ENCODE data around the gene LSM14B.
"Not testable (repeated sequence)": the region's sequence is repeated elsewhere in the genome, so short reads cannot be mapped to it uniquely, and the experiment has no call there.

Gene LSM14B

DNA sequence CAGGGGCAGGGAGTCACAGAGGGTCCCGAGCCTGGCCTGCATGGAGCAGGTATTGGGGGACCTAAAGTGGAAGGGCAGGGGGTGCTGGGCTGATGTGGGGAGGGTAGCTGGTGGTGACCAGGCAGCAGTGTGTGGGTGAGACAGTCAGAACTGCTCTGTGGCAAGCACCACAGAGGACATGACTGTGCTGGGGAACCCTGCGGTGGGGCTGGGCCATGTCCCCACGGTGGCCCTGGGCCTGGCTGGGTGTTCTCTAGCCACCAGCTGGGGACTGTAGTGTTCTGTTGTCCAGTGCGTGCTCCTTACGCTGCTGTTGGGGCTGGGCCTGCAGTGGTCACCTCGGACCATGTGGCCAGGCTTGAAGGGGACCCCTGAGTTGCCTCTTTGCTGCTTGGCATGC lies 24.9 kb downstream of the LSM14B start:
- no peak for DNase-seq (ENCODE audit: low read depth, low spot score)
- H3K4me3 ChIP-seq (ENCODE audit: low read depth, low read length) = no peak overlapping the region
- TF ChIP-seq, protein P1, sequence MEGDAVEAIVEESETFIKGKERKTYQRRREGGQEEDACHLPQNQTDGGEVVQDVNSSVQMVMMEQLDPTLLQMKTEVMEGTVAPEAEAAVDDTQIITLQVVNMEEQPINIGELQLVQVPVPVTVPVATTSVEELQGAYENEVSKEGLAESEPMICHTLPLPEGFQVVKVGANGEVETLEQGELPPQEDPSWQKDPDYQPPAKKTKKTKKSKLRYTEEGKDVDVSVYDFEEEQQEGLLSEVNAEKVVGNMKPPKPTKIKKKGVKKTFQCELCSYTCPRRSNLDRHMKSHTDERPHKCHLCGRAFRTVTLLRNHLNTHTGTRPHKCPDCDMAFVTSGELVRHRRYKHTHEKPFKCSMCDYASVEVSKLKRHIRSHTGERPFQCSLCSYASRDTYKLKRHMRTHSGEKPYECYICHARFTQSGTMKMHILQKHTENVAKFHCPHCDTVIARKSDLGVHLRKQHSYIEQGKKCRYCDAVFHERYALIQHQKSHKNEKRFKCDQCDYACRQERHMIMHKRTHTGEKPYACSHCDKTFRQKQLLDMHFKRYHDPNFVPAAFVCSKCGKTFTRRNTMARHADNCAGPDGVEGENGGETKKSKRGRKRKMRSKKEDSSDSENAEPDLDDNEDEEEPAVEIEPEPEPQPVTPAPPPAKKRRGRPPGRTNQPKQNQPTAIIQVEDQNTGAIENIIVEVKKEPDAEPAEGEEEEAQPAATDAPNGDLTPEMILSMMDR (IDR thresholded peaks at IDR 0.05; ENCODE audit: insufficient read depth, low read length, missing control alignments) = no peak
- ChIA-PET CTCF (interaction anchor here (1.0 to 1.3 kb wide), 2 partner anchors 9 to 10 kb away, joined by 3 read pairs; no protein-coding TSS in a partner anchor), POLR2A (no interaction called here)

DNA sequence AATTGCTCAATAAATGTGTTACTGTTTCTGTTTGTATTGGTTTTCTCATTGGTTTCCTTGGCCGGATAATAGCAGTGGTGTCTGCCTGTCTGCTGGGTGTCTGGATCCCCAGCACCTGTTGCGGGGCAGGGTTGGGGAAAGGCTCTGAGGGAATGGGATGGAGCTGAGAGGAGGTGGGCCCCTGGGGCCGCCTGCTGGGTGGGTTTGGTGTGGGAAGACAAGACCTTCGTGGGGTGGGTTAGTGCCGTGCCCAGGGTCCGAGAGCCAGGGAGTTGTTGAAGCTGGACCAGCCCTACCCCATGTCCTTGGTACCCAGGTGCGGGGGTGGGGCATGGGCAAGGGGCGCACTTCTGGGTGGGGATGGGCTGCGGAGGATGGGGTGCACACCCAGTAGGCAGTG lies 25.3 kb downstream of the LSM14B start:
- ChIA-PET POLR2A (no interaction called here), CTCF (interaction anchor here (1.0 to 1.3 kb wide), 2 partner anchors 9 to 10 kb away, joined by 3 read pairs; no protein-coding TSS in a partner anchor)
- TF ChIP-seq, protein P1 (IDR thresholded peaks at IDR 0.05; ENCODE audit: insufficient read depth, low read length, missing control alignments) = no peak
- no peak for DNase-seq (ENCODE audit: low read depth, low spot score)
- no peak overlapping the region for H3K4me3 ChIP-seq (ENCODE audit: low read depth, low read length)

DNA sequence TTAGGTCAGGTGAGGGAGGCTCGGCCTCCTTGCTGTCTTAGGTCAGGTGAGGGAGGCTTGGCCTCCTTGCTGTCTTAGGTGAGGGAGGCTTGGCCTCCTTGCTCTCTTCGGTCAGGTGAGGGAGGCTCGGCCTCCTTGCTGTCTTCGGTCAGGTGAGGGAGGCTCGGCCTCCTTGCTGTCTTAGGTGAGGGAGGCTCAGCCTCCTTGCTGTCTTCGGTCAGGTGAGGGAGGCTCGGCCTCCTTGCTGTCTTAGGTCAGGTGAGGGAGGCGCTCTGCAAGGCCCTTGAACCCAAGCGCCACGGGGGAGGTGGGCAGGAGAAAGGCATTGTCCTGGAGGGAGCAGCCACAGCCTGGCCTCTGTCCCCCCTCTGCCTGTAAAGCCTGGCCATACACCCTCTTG lies 26.1 kb downstream of the LSM14B start:
- DNase-seq (ENCODE audit: low read depth, low spot score) = not testable (repeated sequence)

DNA sequence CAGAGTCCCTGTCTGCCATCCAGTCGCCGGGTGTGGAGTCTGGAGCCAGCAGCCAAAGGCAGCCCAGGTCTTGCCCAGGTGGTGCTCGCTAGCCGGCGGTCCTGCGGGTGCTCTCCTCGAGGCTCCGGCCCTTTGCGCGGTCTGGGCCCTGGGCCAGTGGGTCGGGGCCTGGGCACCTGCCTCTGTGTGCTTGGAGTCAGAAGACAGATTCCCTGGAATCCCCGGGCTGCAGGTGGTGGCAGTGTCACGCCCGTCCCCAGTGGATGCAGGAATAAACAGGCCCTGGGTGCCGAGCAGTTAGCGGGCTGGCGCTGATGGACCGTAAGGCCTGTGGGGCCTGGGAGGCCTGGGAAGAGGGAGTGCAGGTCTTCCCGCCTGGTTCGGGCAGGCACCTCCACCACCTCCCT lies 26.6 kb downstream of the LSM14B start:
- H3K4me3 ChIP-seq (ENCODE audit: low read depth, low read length) = no peak overlapping the region
- CTCF ChIA-PET = interaction anchor here (1.6 kb wide), 1 partner anchor 11 kb away, joined by 5 read pairs; no protein-coding TSS in a partner anchor
- DNase-seq (ENCODE audit: low read depth, low spot score) = no peak
- TF ChIP-seq, protein P1 (IDR thresholded peaks at IDR 0.05; ENCODE audit: insufficient read depth, low read length, missing control alignments) = no peak
- POLR2A ChIA-PET = no interaction called here

More for the DNA sequence above, 26.1 kb downstream of the LSM14B start:
- H3K4me3 ChIP-seq (ENCODE audit: low read depth, low read length); POLR2A ChIA-PET: not testable (repeated sequence)
- CTCF ChIA-PET = interaction anchor here (1.6 kb wide), 1 partner anchor 10 kb away, joined by 5 read pairs; no protein-coding TSS in a partner anchor

DNA sequence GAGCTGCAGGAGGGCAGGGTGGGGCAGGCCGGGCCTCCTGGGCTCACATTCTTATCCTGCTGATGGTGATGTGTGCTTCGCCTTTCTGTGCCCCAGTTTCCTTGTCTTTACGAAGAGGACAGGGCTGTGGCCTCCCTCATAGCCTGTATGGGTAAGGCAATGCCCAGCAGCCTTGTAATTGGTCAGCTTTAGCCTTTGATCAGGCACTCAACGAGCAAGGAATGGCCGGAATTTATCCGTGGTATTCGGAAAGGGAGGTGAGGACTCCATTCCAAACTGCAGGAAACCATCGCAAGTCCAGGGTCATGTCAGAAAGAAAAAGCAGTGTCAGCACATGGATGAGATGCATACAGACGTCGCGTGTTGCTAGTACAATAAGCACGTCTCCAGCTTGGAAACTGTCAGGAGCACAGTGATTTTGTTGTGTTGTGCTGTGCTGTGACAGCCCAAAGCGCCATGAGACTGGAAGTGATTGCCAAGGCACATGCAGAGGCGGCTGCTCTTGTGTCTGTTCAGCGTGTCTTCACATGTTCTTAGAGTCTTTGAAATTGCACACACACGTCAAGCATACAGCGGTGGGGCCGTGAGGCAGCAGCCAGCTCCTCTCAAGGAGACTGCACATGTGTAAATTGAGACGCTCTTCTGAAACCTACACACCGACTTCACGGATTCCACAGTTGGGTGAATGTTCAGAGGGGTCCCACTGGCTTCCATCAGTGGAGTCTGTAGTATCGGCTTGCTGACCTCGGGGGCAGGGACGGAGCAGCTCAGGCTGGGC lies 27.4 kb downstream of the LSM14B start:
- CTCF ChIA-PET = interaction anchor here (0.8 to 1.6 kb wide), 2 partner anchors 10 to 11 kb away, joined by 3 to 5 read pairs; no protein-coding TSS in a partner anchor
- POLR2A ChIA-PET = no interaction called here
- no peak for DNase-seq (ENCODE audit: low read depth, low spot score)
- TF ChIP-seq, protein P1 (IDR thresholded peaks at IDR 0.05; ENCODE audit: insufficient read depth, low read length, missing control alignments) = no peak
- no peak overlapping the region for H3K4me3 ChIP-seq (ENCODE audit: low read depth, low read length)

DNA sequence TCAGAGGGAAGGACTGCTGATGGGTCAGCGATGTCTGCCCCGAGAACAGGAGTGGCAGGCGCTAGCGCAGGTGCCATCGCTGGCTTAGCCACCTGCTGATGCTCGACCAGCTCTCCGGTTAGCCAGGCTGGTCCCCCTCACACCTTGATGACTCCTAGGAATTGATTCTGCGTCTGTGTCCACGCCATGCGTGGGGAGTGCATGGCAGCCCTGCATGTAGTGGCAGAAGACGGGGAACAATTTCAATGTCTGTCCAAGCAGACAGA lies 28.0 kb downstream of the LSM14B start:
- no peak for DNase-seq (ENCODE audit: low read depth, low spot score)
- H3K4me3 ChIP-seq (ENCODE audit: low read depth, low read length) = no peak overlapping the region
- ChIA-PET POLR2A (interaction anchor here (0.6 kb wide), 1 partner anchor 976 kb away, joined by 3 read pairs; no protein-coding TSS in a partner anchor), CTCF (interaction anchor here (0.8 to 1.6 kb wide), 2 partner anchors 10 to 12 kb away, joined by 3 to 5 read pairs; no protein-coding TSS in a partner anchor)
- TF ChIP-seq, protein P1 (IDR thresholded peaks at IDR 0.05; ENCODE audit: insufficient read depth, low read length, missing control alignments) = no peak
